PFSK-1 (cell line): ENCODE data around the gene GASK1A.

Experiments
- POLR2AphosphoS5 ChIP-seq: IDR thresholded peaks from 2 replicates; pipeline ENCODE4 v1.6.1; 2012; ENCODE audit warnings: low read depth, mild to moderate bottlenecking, control low read depth, low read length, moderate library complexity
- REST ChIP-seq, 2 experiments: IDR thresholded peaks; 2 replicates each; pipeline versions ENCODE4 v1.6.1 to v1.8.0; 2011 to 2012; ENCODE audit warnings: low read depth in 2 of 2, low read length in 2 of 2, control low read depth in 1 of 2, inconsistent platforms in 1 of 2, mild to moderate bottlenecking in 1 of 2, moderate library complexity in 1 of 2; ENCODE audit not compliant: insufficient read depth in 1 of 2
- SIN3A ChIP-seq: IDR thresholded peaks from 2 replicates; pipeline ENCODE4 v1.6.1; 2012; ENCODE audit warnings: mild to moderate bottlenecking, low read length, moderate library complexity, borderline replicate concordance; ENCODE audit not compliant: insufficient read depth
- TAF1 ChIP-seq: IDR thresholded peaks from 2 replicates; pipeline ENCODE4 v1.6.1; 2012; ENCODE audit warnings: low read length, control low read depth, borderline replicate concordance; ENCODE audit not compliant: insufficient read depth

GRCh38 chr3:43062040-43062563 is 83.0 kb downstream of the GASK1A start:
- TF ChIP-seq POLR2AphosphoS5 (no peak), REST (IDR thresholded peaks at IDR 0.05; ENCODE audit: insufficient read depth in 1 of 2, low read depth in 2 of 2, low read length in 2 of 2) (no peak), TAF1 (no peak), SIN3A (no peak)
